ENCODE data around the gene TSPAN3.

The TSPAN3 gene

DNA sequence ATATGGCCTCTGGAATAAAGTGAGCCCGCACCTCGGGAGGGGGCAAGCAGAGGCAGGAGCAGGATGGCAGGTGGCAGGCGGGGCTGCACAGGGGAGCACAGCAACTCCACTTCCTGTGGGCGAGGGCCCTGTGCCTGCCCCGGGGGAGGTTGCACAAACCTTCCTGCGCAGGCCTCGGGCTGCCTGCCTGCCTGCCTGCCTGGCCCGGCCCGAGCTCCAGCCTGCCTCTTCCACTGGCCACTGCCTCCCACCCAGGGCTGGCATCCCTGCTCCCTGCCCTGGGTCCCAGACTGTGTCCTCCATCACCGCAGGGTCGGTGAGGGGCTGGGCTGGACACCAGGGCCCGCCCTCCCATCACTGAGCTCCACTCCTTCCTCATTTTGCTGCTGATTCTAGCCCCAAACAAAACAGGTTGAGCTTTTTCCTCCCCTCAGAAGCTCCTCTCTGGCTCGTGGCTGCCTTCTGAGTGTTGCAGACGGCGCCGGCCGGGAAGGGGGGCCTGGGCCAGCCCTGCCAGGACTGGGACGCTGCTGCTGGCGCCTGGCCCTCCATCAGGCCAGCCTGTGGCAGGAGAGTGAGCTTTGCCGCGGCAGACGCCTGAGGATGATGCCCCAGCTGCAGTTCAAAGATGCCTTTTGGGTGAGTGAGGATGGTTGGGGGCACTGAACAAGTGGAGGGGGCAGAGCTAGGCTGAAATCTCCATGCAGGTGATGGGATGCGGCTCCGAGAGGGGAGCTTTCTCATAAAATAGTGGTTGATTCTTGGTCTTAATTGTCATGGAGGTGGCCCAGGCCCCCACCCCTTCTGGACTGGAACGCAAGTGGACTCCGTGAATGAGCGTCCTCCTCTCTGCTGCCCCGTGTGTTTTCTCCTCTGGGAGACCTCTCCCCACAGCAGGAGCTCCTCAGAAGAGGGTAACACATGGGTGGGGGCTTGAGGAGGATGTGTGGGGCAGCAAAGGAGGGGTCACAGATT is 75.7 kb downstream of the TSPAN3 start, which contains the start of gene PSTPIP1:
Gene PSTPIP1, plus strand, starts transcription at position 156 of the 975 bp plus-strand sequence. Its CDS starts 448 bp downstream, at position 604.
- no peak for TF ChIP-seq CREB1 (IDR thresholded peaks at IDR 0.05; ENCODE audit: low read depth)
- no peak for TF ChIP-seq TAF1 (IDR thresholded peaks at IDR 0.05; ENCODE audit: low read depth)

DNA sequence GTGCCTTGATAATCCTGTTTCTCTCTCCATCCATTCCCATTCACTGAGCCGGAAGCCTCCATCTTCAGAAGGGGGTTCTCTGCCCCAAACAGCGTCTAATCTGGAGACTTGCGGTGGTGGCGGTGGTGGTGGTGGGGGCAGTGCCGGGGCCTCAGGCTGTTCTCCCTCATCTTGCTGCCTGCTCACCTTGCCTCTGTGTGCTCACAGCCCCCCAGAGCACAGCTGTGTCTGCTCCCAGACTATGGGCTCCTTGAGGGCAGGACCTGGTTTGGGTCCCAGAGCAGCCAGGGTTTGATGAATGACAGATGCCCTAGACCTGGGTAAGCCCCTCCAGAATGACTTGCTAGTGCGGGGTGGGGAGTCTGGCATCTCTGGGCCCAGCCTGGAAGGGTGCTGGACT is 76.4 kb downstream of the TSPAN3 start:
- TF ChIP-seq TEAD4 (IDR thresholded peaks at IDR 0.05) (no peak), EP300 (IDR thresholded peaks at IDR 0.05; ENCODE audit: borderline replicate concordance) (no peak), RAD21 (IDR thresholded peaks at IDR 0.05; ENCODE audit: low read depth) (no peak), TCF12 (IDR thresholded peaks at IDR 0.05; ENCODE audit: low read depth) (no peak), ZBTB7A (IDR thresholded peaks at IDR 0.05; ENCODE audit: low read depth) (no peak), TAF1 (IDR thresholded peaks at IDR 0.05; ENCODE audit: low read depth) (no peak), CEBPB (IDR thresholded peaks at IDR 0.05) (no peak), NFIC (IDR thresholded peaks at IDR 0.05) (no peak), CREB1 (IDR thresholded peaks at IDR 0.05; ENCODE audit: low read depth) (no peak), FOXM1 (IDR thresholded peaks at IDR 0.05; ENCODE audit: borderline replicate concordance, low read depth) (no peak), YY1 (IDR thresholded peaks at IDR 0.05; ENCODE audit: low read depth) (no peak), EGR1 (IDR thresholded peaks at IDR 0.05) (no peak)
- TF ChIP-seq, protein P1, sequence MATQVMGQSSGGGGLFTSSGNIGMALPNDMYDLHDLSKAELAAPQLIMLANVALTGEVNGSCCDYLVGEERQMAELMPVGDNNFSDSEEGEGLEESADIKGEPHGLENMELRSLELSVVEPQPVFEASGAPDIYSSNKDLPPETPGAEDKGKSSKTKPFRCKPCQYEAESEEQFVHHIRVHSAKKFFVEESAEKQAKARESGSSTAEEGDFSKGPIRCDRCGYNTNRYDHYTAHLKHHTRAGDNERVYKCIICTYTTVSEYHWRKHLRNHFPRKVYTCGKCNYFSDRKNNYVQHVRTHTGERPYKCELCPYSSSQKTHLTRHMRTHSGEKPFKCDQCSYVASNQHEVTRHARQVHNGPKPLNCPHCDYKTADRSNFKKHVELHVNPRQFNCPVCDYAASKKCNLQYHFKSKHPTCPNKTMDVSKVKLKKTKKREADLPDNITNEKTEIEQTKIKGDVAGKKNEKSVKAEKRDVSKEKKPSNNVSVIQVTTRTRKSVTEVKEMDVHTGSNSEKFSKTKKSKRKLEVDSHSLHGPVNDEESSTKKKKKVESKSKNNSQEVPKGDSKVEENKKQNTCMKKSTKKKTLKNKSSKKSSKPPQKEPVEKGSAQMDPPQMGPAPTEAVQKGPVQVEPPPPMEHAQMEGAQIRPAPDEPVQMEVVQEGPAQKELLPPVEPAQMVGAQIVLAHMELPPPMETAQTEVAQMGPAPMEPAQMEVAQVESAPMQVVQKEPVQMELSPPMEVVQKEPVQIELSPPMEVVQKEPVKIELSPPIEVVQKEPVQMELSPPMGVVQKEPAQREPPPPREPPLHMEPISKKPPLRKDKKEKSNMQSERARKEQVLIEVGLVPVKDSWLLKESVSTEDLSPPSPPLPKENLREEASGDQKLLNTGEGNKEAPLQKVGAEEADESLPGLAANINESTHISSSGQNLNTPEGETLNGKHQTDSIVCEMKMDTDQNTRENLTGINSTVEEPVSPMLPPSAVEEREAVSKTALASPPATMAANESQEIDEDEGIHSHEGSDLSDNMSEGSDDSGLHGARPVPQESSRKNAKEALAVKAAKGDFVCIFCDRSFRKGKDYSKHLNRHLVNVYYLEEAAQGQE (IDR thresholded peaks at IDR 0.05; ENCODE audit: low read depth), result no peak
- TF ChIP-seq, protein P2, sequence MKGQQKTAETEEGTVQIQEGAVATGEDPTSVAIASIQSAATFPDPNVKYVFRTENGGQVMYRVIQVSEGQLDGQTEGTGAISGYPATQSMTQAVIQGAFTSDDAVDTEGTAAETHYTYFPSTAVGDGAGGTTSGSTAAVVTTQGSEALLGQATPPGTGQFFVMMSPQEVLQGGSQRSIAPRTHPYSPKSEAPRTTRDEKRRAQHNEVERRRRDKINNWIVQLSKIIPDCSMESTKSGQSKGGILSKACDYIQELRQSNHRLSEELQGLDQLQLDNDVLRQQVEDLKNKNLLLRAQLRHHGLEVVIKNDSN (IDR thresholded peaks at IDR 0.05), result no peak
- TF ChIP-seq, protein P3, sequence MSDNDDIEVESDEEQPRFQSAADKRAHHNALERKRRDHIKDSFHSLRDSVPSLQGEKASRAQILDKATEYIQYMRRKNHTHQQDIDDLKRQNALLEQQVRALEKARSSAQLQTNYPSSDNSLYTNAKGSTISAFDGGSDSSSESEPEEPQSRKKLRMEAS (IDR thresholded peaks at IDR 0.05), result no peak

DNA sequence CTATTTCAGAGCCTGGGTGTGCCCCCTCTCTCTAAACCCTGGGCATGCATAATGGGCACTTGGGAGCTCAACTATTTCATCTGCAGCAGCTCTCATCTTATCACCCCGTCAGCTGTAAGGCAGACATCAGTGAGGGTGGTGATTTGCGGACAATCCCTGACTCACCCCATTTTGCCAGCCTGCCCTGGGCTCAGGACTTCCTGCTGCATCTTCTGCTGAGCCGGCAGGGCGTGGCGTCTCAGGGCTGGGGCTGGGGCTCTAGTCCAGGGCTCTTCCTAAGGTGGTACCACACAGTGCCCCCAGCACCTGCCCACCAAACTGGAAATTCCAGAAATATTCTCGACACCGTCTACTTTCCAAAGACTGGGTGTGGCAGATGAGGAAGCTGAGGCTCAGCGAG is 76.9 kb downstream of the TSPAN3 start:
- TF ChIP-seq TCF12 (IDR thresholded peaks at IDR 0.05; ENCODE audit: low read depth) (no peak), CEBPB (IDR thresholded peaks at IDR 0.05) (no peak), NFIC (IDR thresholded peaks at IDR 0.05) (no peak), YY1 (IDR thresholded peaks at IDR 0.05; ENCODE audit: low read depth) (no peak), EP300 (IDR thresholded peaks at IDR 0.05; ENCODE audit: borderline replicate concordance) (no peak), CREB1 (IDR thresholded peaks at IDR 0.05; ENCODE audit: low read depth) (no peak), FOXM1 (IDR thresholded peaks at IDR 0.05; ENCODE audit: borderline replicate concordance, low read depth) (no peak), TAF1 (IDR thresholded peaks at IDR 0.05; ENCODE audit: low read depth) (no peak), RAD21 (IDR thresholded peaks at IDR 0.05; ENCODE audit: low read depth) (no peak), TEAD4 (IDR thresholded peaks at IDR 0.05) (no peak), EGR1 (IDR thresholded peaks at IDR 0.05) (no peak)
- TF ChIP-seq, protein P1 (IDR thresholded peaks at IDR 0.05; ENCODE audit: low read depth), result no peak
- TF ChIP-seq, protein P3 (IDR thresholded peaks at IDR 0.05), result no peak
- TF ChIP-seq, protein P2 (IDR thresholded peaks at IDR 0.05), result no peak

DNA sequence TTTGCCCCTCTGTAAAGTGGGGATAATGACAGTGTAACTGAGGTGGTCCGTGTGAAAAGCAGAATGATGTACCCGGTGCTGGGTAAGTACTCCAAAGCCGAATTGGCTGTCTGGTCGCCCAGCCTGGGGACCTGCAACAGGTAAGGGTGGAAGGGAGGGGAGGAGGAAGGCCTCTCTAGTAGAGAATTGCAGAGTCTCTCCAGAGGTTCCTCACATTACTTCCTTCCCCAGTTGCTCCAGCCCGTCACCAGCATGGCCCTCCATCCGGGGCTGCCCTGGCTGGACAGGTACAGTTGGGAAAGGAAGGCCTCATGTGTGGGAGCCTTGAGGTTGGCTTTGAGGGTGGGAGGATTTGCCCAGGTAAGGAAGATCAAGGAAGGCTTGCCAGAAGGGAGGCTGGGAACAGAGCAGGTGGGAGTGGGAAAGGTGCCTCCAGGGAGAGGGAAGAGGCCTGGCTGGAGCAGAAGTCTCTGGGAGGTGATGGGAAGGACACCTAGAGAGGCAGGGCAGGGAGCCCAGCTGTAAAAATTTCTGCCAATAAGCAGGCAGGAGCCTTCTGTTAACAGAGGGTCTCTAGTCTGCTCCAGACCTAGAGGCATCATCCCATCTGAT is 77.7 kb downstream of the TSPAN3 start:
- TF ChIP-seq, protein P3 (IDR thresholded peaks at IDR 0.05), result no peak
- TF ChIP-seq TAF1 (IDR thresholded peaks at IDR 0.05; ENCODE audit: low read depth) (no peak), EGR1 (IDR thresholded peaks at IDR 0.05) (no peak), ZBTB7A (IDR thresholded peaks at IDR 0.05; ENCODE audit: low read depth) (no peak), TCF12 (IDR thresholded peaks at IDR 0.05; ENCODE audit: low read depth) (no peak), FOXM1 (IDR thresholded peaks at IDR 0.05; ENCODE audit: borderline replicate concordance, low read depth) (no peak)
